GM12878 (cell line): ENCODE data around the gene CLDN10. TPM values are rescaled to one million over a fixed set of nuclear protein-coding genes. Genes with fewer than 3 reads are reported as not detected.

Experiments
- ATAC-seq: fragments of 200-7000 bp; cut with Tn5 transposase; 3 replicates; pipeline ENCODE4 v1.9.1; 2020; ENCODE audit warnings: mild to moderate bottlenecking, moderate library complexity
- Bru-seq: library from RNA; stranded (reverse); fragments of 400-500 nt; gene quantifications from one replicate; lab custom pipeline; 2021; lab: Mats Ljungman, UMichigan
- BruChase-seq, 2 experiments: library from RNA; stranded (reverse); fragments of 400-500 nt; gene quantifications; one replicate each; lab custom pipeline; 2021; lab: Mats Ljungman, UMichigan
- BruUV-seq: library from RNA; stranded (reverse); fragments of 400-500 nt; replicated peaks from 2 replicates; lab custom pipeline; 2021; lab: Mats Ljungman, UMichigan
- CTCF ChIA-PET: fragments of 300-600 bp; sonication (Branson Sonifier 250); formaldehyde crosslinking; extraction: SDS; loops from one replicate; lab custom pipeline; 2021; ENCODE audit warnings: inconsistent platforms; lab: Yijun Ruan, JAX
- POLR2A ChIA-PET: fragments of 350-600 bp; formaldehyde crosslinking; extraction: SDS; loops from one replicate; lab custom pipeline; 2021; ENCODE audit warnings: inconsistent platforms; lab: Charles Lee
- RAD21 ChIA-PET: fragments of 300-600 bp; sonication (Branson Sonifier 250); formaldehyde crosslinking; loops from one replicate; lab custom pipeline; 2023; ENCODE audit warnings: antibody characterized with exemption; ENCODE audit not compliant: unreplicated experiment; lab: Charles Lee
- SMC1A ChIA-PET: fragments of 300-600 bp; sonication (Branson Sonifier 250); formaldehyde crosslinking; loops from one replicate; lab custom pipeline; 2023; ENCODE audit not compliant: unreplicated experiment, uncharacterized antibody; lab: Charles Lee
- DNase-seq: peaks from one replicate; pipeline ENCODE4 v3.0.0-alpha.2; 2011; ENCODE audit warnings: low read depth, low spot score
- FAIRE-seq: peaks from 3 replicates; lab custom pipeline; 2011; peaks lifted over from hg19 to GRCh38; lab: Jason Lieb, UNC
- H2AFZ ChIP-seq: 2 replicates; pipeline ENCODE4 v1.6.0; 2011; ENCODE audit warnings: low read depth, low read length, control low read depth; ENCODE audit not compliant: control insufficient read depth
- H3K27ac ChIP-seq: 2 replicates; pipeline ENCODE4 v1.5.1; 2011; ENCODE audit warnings: control low read depth; ENCODE audit not compliant: control insufficient read depth, insufficient read depth
- H3K27me3 ChIP-seq, 2 experiments: replicated peaks in 1 of 2; 2 replicates each; pipeline versions ENCODE4 v1.6.0 to v1.6.1; 2011; ENCODE audit warnings: low read length in 1 of 2; ENCODE audit not compliant: control insufficient read depth in 2 of 2, insufficient read depth in 2 of 2
- H3K36me3 ChIP-seq, 2 experiments: 2 replicates each; pipeline ENCODE4 v1.5.1; 2011; ENCODE audit warnings: low read length in 1 of 2; ENCODE audit not compliant: control insufficient read depth in 2 of 2, insufficient read depth in 2 of 2
- H3K4me1 ChIP-seq: 2 replicates; pipeline ENCODE4 v1.6.1; 2011; ENCODE audit warnings: mild to moderate bottlenecking, low read length, moderate library complexity, mixed read lengths; ENCODE audit not compliant: control insufficient read depth, insufficient read depth
- H3K4me2 ChIP-seq: 2 replicates; pipeline ENCODE4 v1.6.0; 2011; ENCODE audit warnings: control low read depth; ENCODE audit not compliant: control insufficient read depth, insufficient read depth
- H3K4me3 ChIP-seq: fragments of 200-600 bp; sonication (generic); 2 replicates; pipeline ENCODE4 v1.5.1; 2016
- H3K79me2 ChIP-seq: 2 replicates; pipeline ENCODE4 v1.6.0; 2011; ENCODE audit warnings: low read length; ENCODE audit not compliant: control insufficient read depth, insufficient read depth
- H3K9ac ChIP-seq: 2 replicates; pipeline ENCODE4 v1.8.0; 2011; ENCODE audit warnings: low read length, control low read depth, mixed read lengths; ENCODE audit not compliant: control insufficient read depth, insufficient read depth
- H3K9me3 ChIP-seq: replicated peaks from 3 replicates; pipeline ENCODE4 v1.5.1; 2011; ENCODE audit warnings: mild to moderate bottlenecking, low read length; ENCODE audit not compliant: control insufficient read depth, insufficient read depth
- H4K20me1 ChIP-seq: 2 replicates; pipeline ENCODE4 v1.6.0; 2011; ENCODE audit not compliant: control insufficient read depth, insufficient read depth
- SUZ12 ChIP-seq: fragments of 200-600 bp; sonication (generic); IDR thresholded peaks from one replicate; pipeline ENCODE4 v1.6.1; 2018; ENCODE audit warnings: antibody characterized with exemption, mild to moderate bottlenecking; ENCODE audit not compliant: unreplicated experiment
- ZZZ3 ChIP-seq: IDR thresholded peaks from 2 replicates; pipeline ENCODE4 v1.6.1; 2011; ENCODE audit warnings: low read depth; ENCODE audit not compliant: control insufficient read depth, insufficient read length
- WGBS: methylation state at CpG from one replicate; pipeline ENCODE4 v1.1.6; 2016; ENCODE audit warnings: low lambda C conversion rate; ENCODE audit not compliant: insufficient replicate concordance, insufficient coverage; ENCODE audit errors: missing lambda C conversion rate; 5-methylcytosine and 5-hydroxymethylcytosine counted together
- in situ Hi-C: fragments of 300-500 bp; cut with MboI; formaldehyde crosslinking; loops from 9 replicates; pipeline ENCODE4 v1.14.3; 2018; ENCODE audit warnings: mixed read lengths
- intact Hi-C: fragments of 100-400 bp; cut with micrococcal nuclease; formaldehyde crosslinking; loops from one replicate; pipeline ENCODE4 v1.14.2; 2022; ENCODE audit not compliant: unreplicated experiment
- long read RNA-seq, 2 experiments: library from polyadenylated mRNA; unstranded; transcript quantifications; one replicate each; pipeline ENCODE4 v2.0.0, GENCODE V29; 2019 to 2020
- polyA minus RNA-seq, 3 experiments: library from RNA; depleted of rRNA, polyadenylated mRNA; stranded (reverse); fragments of >200 nt; gene quantifications; 2 replicates each; pipeline ENCODE4 v1.2.3, GENCODE V29; 2011
- polyA plus RNA-seq, 11 experiments: library from polyadenylated mRNA; depleted of rRNA in 4 of 11; unstranded in 6 of 11; stranded (reverse) in 5 of 11; fragments of >200 nt; fragmentation: Nextera tagmentation in 4 of 11; fragmentation: Illumina TruSeq in 1 of 11; extraction: Ambion mirVana in 4 of 11; extraction: Trizol in 1 of 11; gene quantifications; 1 replicate in 1 of 11; 2 replicates in 10 of 11; pipeline versions ENCODE4 v1.2.1 to v1.2.3, GENCODE V29; 2011 to 2016; ENCODE audit warnings: inconsistent platforms in 2 of 11, missing spikeins in 2 of 11, low read depth in 1 of 11
- total RNA-seq, 4 experiments: library from RNA; depleted of rRNA in 3 of 4; stranded (reverse); fragments of >200 nt in 3 of 4; fragmentation: Illumina TruSeq in 1 of 4; extraction: Trizol in 1 of 4; gene quantifications; 2 replicates each; pipeline versions ENCODE4 v1.2.1 to v1.2.3, GENCODE V29; 2013 to 2021

Gene CLDN10
- not detected in 2 replicates for total RNA-seq (2013; cell fraction: nucleolus; rRNA removed)
- not detected in 2 replicates for total RNA-seq (2014; rRNA removed)
- total RNA-seq (2014; rRNA removed; fragmentation: Illumina TruSeq; extraction: Trizol): not detected in 2 replicates
- total RNA-seq (2021): not detected in 2 replicates
- not detected for polyA plus RNA-seq (2011; ENCODE audit: low read depth)
- not detected in 2 replicates for polyA plus RNA-seq (2011; rRNA removed)
- polyA plus RNA-seq (2011; cell fraction: cytosol; rRNA removed): not detected in 2 replicates
- not detected in 2 replicates for polyA plus RNA-seq (2011; cell fraction: nucleus; rRNA removed)
- not detected in 2 replicates for polyA plus RNA-seq (2012)
- not detected in 2 replicates for polyA plus RNA-seq (2014; fragmentation: Illumina TruSeq; extraction: Trizol)
- polyA plus RNA-seq (2014; fragmentation: Nextera tagmentation; extraction: Ambion mirVana): not detected
- polyA plus RNA-seq (2014; rRNA removed): not detected in 2 replicates
- polyA plus RNA-seq (2016; fragmentation: Nextera tagmentation; extraction: Ambion mirVana): not detected
- not detected in 2 replicates for polyA minus RNA-seq (2011; rRNA and poly(A)+ RNA removed)
- not detected in 2 replicates for polyA minus RNA-seq (2011; cell fraction: cytosol; rRNA and poly(A)+ RNA removed)
- not detected in 2 replicates for polyA minus RNA-seq (2011; cell fraction: nucleus; rRNA and poly(A)+ RNA removed)
- percentile 1 among the genes with signal in this experiment for Bru-seq, nascent RNA
- BruChase-seq, experiment 1, labeled RNA remaining after a 6-hour chase: percentile 2 among the genes with signal in this experiment
- BruChase-seq, experiment 2, labeled RNA remaining after a 2-hour chase: percentile 2 among the genes with signal in this experiment
- long read RNA-seq, experiment 1: 0 reads
- long read RNA-seq, experiment 2, partial matches to known transcripts: 0 of 1 reads
- long read RNA-seq, experiment 2, other reads (novel, unspliced or antisense): 1 of 1 reads

GRCh38 chr13:95552539-95553441 is at the start of gene CLDN10:
CLDN10 (plus strand) TSS chr13:95552720; CDS start chr13:95552754, 34 bp downstream.
- DNase-seq: no peak
- no peak within 1 kb of the TSS for H2AFZ ChIP-seq
- no peaks in the 10 kb centered on the region for H4K20me1 ChIP-seq
- POLR2A ChIA-PET: no interaction called here
- no peaks in the 10 kb centered on the region for H3K4me1 ChIP-seq
- H3K9me3 ChIP-seq: no peaks in the 10 kb centered on the region; the same call in 1 of the 3 replicates
- intact Hi-C loops: no loop called here
- no peaks in the 10 kb centered on the region for H3K36me3 ChIP-seq
- no peak for FAIRE-seq
- no peak within 1 kb of the TSS; the same call in 1 of the 2 replicates for H3K4me2 ChIP-seq
- WGBS: 29% methylated on average over 41 of the region's 70 CpGs
- TF ChIP-seq ZZZ3 (no peak), SUZ12 (peak; percentile 62)
- TF ChIP-seq, all 136 proteins: peak for 1
- Histone ChIP-seq H3K9ac (no peak within 1 kb of the TSS), H3K79me2 (no peaks in the 10 kb centered on the region), H3K4me3 (no peak within 1 kb of the TSS), H3K27me3 (peaks cover 0 to 4% of the 10 kb centered on the region in 2 experiments; a peak in 3 of 4 replicates), H3K27ac (no peak within 1 kb of the TSS)
- SMC1A ChIA-PET: interaction anchor here (0.9 kb wide), 1 partner anchor 12 kb away, joined by 6 read pairs; no protein-coding TSS in a partner anchor
- CTCF ChIA-PET: interaction anchor here (0.7 kb wide), 1 partner anchor 281 kb away, joined by 4 read pairs; no protein-coding TSS in a partner anchor
- RAD21 ChIA-PET: no interaction called here
- in situ Hi-C loops: no loop called here
- no peak; the same call in 2 of the 3 replicates for ATAC-seq
- BruUV-seq: no TSS peak
